Gastrocnemius medialis (tissue), 4 donors: ENCODE results near the gene IGFL1. TPM values are rescaled to one million over a fixed set of nuclear protein-coding genes. Genes with fewer than 3 reads are reported as not detected.

ENCODE experiments used
- ATAC-seq, 2 donors: fragments of 150-250 bp; one replicate each; pipeline ENCODE4 v1.9.1; 2016
- DNase-seq, 2 donors: peaks; one replicate each; pipeline ENCODE4 v3.0.0-alpha.2; 2019
- H3K27ac ChIP-seq, 4 donors: fragments of 200-600 bp; sonication (generic); 1 replicate in 1 of 4; 2 replicates in 3 of 4; pipeline ENCODE4 v1.5.1; 2016 to 2018; ENCODE audit warnings: mild to moderate bottlenecking in 2 of 4, moderate library complexity in 1 of 4
- H3K27me3 ChIP-seq, 3 donors: fragments of 200-600 bp; sonication (generic) in 2 of 3; 1 replicate in 1 of 3; 2 replicates in 2 of 3; pipeline versions ENCODE4 v1.5.1 to v1.6.0; 2016 to 2019; ENCODE audit warnings: mild to moderate bottlenecking in 1 of 3, moderate library complexity in 1 of 3
- H3K36me3 ChIP-seq, 2 donors: fragments of 200-600 bp; sonication (generic) in 1 of 2; one replicate each; pipeline ENCODE4 v1.5.1; 2017 to 2018
- H3K4me1 ChIP-seq, 2 donors: fragments of 200-600 bp; sonication (generic) in 1 of 2; one replicate each; pipeline ENCODE4 v1.5.1; 2016 to 2017; ENCODE audit warnings: mild to moderate bottlenecking in 2 of 2
- H3K4me3 ChIP-seq, 4 donors: fragments of 200-600 bp; sonication (generic) in 3 of 4; 1 replicate in 1 of 4; 2 replicates in 3 of 4; pipeline ENCODE4 v1.5.1; 2016 to 2019; ENCODE audit warnings: mild to moderate bottlenecking in 2 of 4
- H3K9me3 ChIP-seq, 3 donors: fragments of 200-600 bp; sonication (generic) in 2 of 3; 1 replicate in 1 of 3; 2 replicates in 2 of 3; pipeline ENCODE4 v1.5.1; 2016 to 2019
- POLR2A ChIP-seq, 2 donors: fragments of 450-650 bp; IDR thresholded peaks; one replicate each; pipeline ENCODE4 v1.6.1; 2017; ENCODE audit warnings: antibody characterized with exemption in 2 of 2, mild to moderate bottlenecking in 2 of 2, moderate library complexity in 2 of 2
- in situ Hi-C, 4 donors: fragments of 200-750 bp; cut with MboI; loops; one replicate each; pipeline versions ENCODE4 v1.15.0 to v1.8.0; 2017; ENCODE audit warnings: low sequenced_read_pairs in 4 of 4
- intact Hi-C: fragments of 100-400 bp; cut with DNase I; formaldehyde crosslinking; loops from one replicate; pipeline ENCODE4 v1.15.1; 2023; ENCODE audit warnings: low total_unique reads
- total RNA-seq, 4 donors: library from RNA; depleted of rRNA; stranded (reverse); fragments of >200 nt; gene quantifications; one replicate each; pipeline versions ENCODE4 v1.1.0 to v1.2.3, GENCODE V29; 2016
- TF ChIP-seq, protein P1 (sequence below), 5 experiments: fragments of 450-650 bp in 3 of 5; fragments of 200-600 bp in 2 of 5; sonication (generic) in 2 of 5; IDR thresholded peaks in 4 of 5; conservative IDR thresholded peaks in 1 of 5; 1 replicate in 4 of 5; 2 replicates in 1 of 5; pipeline ENCODE4 v1.5.1; 2016 to 2019; ENCODE audit warnings: antibody characterized with exemption in 5 of 5, mild to moderate bottlenecking in 3 of 5, moderate library complexity in 3 of 5

Gene IGFL1
- total RNA-seq, 4 donors from 2014 or later = not detected

DNA sequence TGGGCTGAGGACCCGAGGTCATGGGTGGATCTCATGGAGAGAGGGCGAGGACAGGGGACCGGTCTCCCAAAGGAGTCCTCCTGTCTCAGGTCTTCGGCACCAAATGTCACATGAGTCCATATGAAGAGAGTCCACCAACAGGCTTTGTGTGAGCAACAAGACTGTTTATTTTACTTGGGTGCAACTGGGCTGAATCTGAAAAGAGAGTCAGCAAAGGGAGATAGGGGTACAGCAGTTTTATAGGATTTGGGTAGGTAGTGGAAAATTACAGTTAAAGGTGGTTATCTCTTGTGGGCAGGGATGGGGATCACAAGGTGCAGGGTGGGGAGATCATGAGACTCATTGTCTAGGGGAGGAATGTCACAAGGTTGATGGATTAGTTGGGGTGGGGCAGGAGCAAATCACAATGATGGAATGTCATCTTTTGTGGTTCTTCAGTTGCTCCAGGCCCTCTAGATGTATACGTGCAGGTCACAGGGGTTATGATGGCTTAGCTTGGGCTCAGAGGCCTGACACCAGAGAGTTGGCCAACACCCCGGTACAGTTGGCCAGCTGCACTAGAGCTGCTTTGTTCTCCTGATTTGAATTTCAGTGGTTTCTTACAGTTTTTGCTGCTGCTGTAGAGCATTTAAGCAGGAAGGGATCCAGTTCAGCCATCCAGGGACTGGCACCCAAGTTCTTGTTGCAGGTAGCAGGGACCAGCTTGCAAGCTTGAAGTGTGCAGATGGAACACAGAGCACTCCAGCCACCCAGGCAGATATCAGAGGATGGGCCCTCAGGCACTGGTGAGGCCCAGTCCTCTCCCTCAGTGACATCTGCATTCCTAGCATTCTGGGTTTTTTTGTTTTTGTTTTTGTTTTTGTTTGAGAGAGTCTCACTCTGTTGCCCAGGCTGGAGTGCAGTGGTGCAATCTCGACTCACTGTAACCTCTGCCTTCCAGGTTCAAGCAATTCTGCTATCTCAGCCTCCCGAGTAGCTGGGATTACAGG is 26.4 kb upstream of the IGFL1 start:
- in situ Hi-C loops (no loop called here), intact Hi-C loops (no loop called here)
- no peak overlapping the region for H3K27ac ChIP-seq
- TF ChIP-seq, protein P1, sequence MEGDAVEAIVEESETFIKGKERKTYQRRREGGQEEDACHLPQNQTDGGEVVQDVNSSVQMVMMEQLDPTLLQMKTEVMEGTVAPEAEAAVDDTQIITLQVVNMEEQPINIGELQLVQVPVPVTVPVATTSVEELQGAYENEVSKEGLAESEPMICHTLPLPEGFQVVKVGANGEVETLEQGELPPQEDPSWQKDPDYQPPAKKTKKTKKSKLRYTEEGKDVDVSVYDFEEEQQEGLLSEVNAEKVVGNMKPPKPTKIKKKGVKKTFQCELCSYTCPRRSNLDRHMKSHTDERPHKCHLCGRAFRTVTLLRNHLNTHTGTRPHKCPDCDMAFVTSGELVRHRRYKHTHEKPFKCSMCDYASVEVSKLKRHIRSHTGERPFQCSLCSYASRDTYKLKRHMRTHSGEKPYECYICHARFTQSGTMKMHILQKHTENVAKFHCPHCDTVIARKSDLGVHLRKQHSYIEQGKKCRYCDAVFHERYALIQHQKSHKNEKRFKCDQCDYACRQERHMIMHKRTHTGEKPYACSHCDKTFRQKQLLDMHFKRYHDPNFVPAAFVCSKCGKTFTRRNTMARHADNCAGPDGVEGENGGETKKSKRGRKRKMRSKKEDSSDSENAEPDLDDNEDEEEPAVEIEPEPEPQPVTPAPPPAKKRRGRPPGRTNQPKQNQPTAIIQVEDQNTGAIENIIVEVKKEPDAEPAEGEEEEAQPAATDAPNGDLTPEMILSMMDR (IDR thresholded peaks at IDR 0.05 in 4 of 5, conservative IDR thresholded peaks at IDR 0.05 in 1 of 5) = no peak
- no peak for TF ChIP-seq POLR2A (IDR thresholded peaks at IDR 0.05)
- no peak overlapping the region for H3K4me3 ChIP-seq
- peaks cover 8 to 14% of the 10 kb centered on the region in 2 donors for H3K4me1 ChIP-seq
- H3K36me3 ChIP-seq = no peaks in the 10 kb centered on the region
- no peak for DNase-seq
- no peak for ATAC-seq
- peaks cover 0 to 4% (median 3%) of the 10 kb centered on the region in 3 donors for H3K27me3 ChIP-seq
- no peaks in the 10 kb centered on the region for H3K9me3 ChIP-seq

DNA sequence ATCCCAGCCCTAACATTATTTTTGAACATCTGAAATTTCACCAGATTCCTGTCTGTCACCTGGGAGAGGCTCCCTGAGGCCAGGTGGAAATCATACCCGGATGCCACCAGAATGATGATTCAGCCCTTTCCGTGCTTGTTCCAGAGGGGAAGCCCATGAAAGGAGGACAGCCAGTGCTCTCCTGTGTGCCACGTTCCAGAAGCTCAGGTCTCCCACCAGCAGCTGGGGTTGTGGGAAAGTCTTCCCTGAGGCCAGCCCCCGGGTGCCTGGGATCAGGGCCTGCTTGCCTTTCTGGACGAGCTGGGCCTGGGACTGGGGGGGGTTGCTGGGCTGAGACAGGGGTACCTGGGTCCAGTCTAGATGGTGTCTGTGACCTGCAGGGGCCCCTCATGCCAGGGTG is 25.5 kb upstream of the IGFL1 start:
- no peak overlapping the region for H3K4me3 ChIP-seq
- DNase-seq (no peak), ATAC-seq (no peak)
- H3K36me3 ChIP-seq = no peaks in the 10 kb centered on the region
- no peaks in the 10 kb centered on the region for H3K9me3 ChIP-seq
- in situ Hi-C loops (no loop called here), intact Hi-C loops (no loop called here)
- peaks cover 8 to 14% of the 10 kb centered on the region in 2 donors for H3K4me1 ChIP-seq
- TF ChIP-seq, protein P1 (IDR thresholded peaks at IDR 0.05 in 4 of 5, conservative IDR thresholded peaks at IDR 0.05 in 1 of 5) = no peak
- no peak for TF ChIP-seq POLR2A (IDR thresholded peaks at IDR 0.05)
- no peak overlapping the region for H3K27ac ChIP-seq
- peaks cover 0 to 4% (median 3%) of the 10 kb centered on the region in 3 donors for H3K27me3 ChIP-seq

DNA sequence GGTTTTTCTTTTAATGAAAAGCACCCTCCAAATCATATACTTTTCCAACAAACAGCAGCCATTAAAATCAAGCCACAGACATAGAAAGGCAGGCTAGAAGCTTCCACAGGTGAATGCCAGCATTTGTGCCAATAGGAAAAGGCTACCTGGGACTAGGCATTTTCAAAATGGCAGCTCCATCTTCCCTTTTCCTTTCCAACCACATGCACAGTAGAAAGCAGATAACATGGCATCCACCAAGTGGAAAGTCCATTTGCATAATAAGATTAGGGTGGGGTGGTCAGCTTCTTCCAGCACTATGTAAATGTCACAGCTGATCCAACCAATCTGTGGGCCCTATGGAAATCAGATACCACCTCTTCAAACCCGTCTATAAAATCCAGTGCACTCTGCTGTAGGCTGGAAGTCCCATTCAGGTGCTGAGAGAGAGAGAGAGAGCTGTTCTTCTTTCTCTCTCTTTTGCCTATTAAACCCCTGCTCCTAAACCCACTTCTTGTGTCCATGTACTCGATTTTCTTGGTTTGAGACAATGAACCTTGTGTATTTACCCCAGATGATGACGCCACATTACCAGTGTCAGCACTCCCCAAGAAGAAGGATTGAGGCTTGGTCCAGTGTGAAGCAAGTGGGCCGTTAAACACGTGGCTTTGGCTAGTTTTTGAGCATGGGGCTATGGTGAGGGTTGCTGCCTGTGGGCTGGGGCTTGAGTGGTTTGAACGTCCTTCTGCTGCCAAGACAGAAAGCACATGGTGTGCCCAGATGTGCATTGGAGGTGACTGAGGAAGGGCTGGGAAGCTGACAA is 24.2 kb upstream of the IGFL1 start:
- no peak for TF ChIP-seq POLR2A (IDR thresholded peaks at IDR 0.05)
- TF ChIP-seq, protein P1 (IDR thresholded peaks at IDR 0.05 in 4 of 5, conservative IDR thresholded peaks at IDR 0.05 in 1 of 5) = no peak
- Histone ChIP-seq H3K36me3 (no peaks in the 10 kb centered on the region), H3K4me1 (peaks cover 8 to 14% of the 10 kb centered on the region in 2 donors), H3K27ac (peak overlapping the region in 1 of 4 donors; percentile 37), H3K27me3 (peaks cover 0 to 4% (median 3%) of the 10 kb centered on the region in 3 donors), H3K9me3 (no peaks in the 10 kb centered on the region), H3K4me3 (no peak overlapping the region)
- in situ Hi-C loops (no loop called here), intact Hi-C loops (no loop called here)
- no peak for DNase-seq
- ATAC-seq = no peak

DNA sequence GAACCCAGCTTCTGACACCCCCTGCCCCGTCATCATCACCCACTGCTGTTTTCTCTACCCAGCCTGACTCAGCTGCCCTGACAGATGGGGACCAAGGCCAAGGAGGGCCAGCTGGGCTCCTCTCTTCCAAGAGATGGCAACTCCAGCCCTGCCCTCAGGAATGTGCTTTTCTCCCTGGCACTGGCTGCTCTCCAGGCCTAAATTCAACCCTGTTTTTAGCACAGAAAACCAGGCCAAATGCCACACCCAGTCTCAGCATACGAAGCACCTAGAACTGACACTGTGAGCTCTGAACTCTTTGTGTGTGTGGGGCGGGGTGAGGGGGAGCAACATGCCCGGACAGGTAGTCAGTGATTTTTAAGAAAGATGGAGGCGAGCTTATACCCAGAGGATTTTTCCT is 23.4 kb upstream of the IGFL1 start:
- DNase-seq = peak; percentile 60 to 76
- H3K9me3 ChIP-seq = no peaks in the 10 kb centered on the region
- TF ChIP-seq POLR2A (IDR thresholded peaks at IDR 0.05) = no peak
- TF ChIP-seq, protein P1 (IDR thresholded peaks at IDR 0.05 in 4 of 5, conservative IDR thresholded peaks at IDR 0.05 in 1 of 5) = no peak
- intact Hi-C loops (no loop called here), in situ Hi-C loops (no loop called here)
- peak overlapping the region in 1 of 4 donors; percentile 37 for H3K27ac ChIP-seq
- H3K27me3 ChIP-seq = peaks cover 0 to 3% (median 0%) of the 10 kb centered on the region in 3 donors
- no peak overlapping the region for H3K4me3 ChIP-seq
- H3K36me3 ChIP-seq = no peaks in the 10 kb centered on the region
- H3K4me1 ChIP-seq = peaks cover 16 to 19% of the 10 kb centered on the region in 2 donors
- ATAC-seq = peak; percentile 75 to 88
